SH-SY5Y (cell line): ENCODE results near the gene EMD.

Experiments used
- GATA2 ChIP-seq: IDR thresholded peaks from 2 replicates; pipeline ENCODE4 v1.6.1; 2011; ENCODE audit warnings: mild to moderate bottlenecking, low read depth, low read length
- GATA3 ChIP-seq: IDR thresholded peaks from 2 replicates; pipeline ENCODE4 v1.6.1; 2011; ENCODE audit warnings: low read depth, mild to moderate bottlenecking, low read length, moderate library complexity

DNA sequence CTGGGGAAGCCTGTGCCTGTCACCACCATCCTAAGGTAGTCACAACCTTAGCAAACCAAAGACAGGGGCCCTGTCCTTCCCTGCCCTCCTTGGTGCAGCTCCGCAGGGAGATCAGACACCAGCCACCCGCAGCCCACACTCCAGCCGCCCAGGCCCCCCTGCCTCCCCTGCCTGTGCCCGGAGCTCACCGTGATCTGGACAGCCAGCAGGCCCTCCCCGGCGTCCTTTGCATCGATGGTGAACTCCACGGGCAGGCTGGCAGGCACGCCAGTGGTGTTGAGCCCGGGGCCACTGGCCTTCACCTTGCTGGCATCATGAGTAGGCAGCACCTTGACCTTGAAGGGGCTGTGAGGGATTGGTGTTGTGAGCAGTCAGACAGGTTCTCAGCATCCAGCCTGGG is 21.1 kb upstream of the EMD start:
- TF ChIP-seq GATA2 (no peak), GATA3 (no peak)
